Body of pancreas (tissue), 4 donors: ENCODE measurements around the gene MYZAP.

ENCODE experiments used
- POLR2A ChIP-seq, 3 donors: fragments of 450-650 bp; IDR thresholded peaks; one replicate each; pipeline ENCODE4 v1.6.1; 2016; ENCODE audit warnings: antibody characterized with exemption in 3 of 3, mild to moderate bottlenecking in 2 of 3
- TF ChIP-seq, protein P1 (sequence below), 7 experiments: fragments of 450-650 bp in 4 of 7; fragments of 200-600 bp in 3 of 7; sonication (generic) in 3 of 7; IDR thresholded peaks; one replicate each; pipeline ENCODE4 v1.5.1; 2016 to 2019; ENCODE audit warnings: antibody characterized with exemption in 7 of 7

DNA sequence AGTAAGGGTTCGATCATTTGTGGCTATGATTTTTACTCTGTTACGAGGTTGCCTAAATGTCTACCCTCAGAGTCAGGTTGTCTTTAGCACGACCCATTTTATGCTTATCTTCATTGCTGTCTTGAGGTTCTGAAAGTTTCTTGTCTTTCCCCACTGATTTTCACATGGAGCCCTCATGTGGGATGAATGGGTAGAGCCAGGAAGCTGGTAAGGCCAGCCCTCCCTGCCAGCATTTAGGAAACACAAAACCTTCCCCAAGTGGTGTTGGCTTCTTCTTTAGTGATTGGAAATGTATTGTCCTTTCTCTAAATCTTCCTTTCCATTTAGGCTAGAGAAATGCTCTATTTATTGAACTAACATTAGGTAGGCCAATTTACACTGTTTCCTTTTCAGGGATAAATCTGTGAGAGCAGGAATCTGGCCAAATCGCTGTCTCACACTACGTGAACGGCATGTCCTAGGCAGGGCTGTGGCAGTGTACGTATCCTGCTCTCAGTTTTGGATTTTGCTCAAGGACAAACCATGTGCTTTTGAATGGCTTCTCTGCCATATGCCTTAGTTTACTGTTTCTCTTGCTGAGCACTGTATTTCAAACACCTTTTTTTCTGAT is 43.7 kb downstream of the MYZAP start:
- TF ChIP-seq, protein P1, sequence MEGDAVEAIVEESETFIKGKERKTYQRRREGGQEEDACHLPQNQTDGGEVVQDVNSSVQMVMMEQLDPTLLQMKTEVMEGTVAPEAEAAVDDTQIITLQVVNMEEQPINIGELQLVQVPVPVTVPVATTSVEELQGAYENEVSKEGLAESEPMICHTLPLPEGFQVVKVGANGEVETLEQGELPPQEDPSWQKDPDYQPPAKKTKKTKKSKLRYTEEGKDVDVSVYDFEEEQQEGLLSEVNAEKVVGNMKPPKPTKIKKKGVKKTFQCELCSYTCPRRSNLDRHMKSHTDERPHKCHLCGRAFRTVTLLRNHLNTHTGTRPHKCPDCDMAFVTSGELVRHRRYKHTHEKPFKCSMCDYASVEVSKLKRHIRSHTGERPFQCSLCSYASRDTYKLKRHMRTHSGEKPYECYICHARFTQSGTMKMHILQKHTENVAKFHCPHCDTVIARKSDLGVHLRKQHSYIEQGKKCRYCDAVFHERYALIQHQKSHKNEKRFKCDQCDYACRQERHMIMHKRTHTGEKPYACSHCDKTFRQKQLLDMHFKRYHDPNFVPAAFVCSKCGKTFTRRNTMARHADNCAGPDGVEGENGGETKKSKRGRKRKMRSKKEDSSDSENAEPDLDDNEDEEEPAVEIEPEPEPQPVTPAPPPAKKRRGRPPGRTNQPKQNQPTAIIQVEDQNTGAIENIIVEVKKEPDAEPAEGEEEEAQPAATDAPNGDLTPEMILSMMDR (IDR thresholded peaks at IDR 0.05), result peak in 3 of 7 experiments; percentile 10 to 29 (median 22)
- no peak for TF ChIP-seq POLR2A (IDR thresholded peaks at IDR 0.05)
